ENCODE results near the gene RND3.
A peak's percentile ranks its signal among the peaks of the same experiment; 100 is the strongest.

RND3 gene, protein sequence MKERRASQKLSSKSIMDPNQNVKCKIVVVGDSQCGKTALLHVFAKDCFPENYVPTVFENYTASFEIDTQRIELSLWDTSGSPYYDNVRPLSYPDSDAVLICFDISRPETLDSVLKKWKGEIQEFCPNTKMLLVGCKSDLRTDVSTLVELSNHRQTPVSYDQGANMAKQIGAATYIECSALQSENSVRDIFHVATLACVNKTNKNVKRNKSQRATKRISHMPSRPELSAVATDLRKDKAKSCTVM

DNA sequence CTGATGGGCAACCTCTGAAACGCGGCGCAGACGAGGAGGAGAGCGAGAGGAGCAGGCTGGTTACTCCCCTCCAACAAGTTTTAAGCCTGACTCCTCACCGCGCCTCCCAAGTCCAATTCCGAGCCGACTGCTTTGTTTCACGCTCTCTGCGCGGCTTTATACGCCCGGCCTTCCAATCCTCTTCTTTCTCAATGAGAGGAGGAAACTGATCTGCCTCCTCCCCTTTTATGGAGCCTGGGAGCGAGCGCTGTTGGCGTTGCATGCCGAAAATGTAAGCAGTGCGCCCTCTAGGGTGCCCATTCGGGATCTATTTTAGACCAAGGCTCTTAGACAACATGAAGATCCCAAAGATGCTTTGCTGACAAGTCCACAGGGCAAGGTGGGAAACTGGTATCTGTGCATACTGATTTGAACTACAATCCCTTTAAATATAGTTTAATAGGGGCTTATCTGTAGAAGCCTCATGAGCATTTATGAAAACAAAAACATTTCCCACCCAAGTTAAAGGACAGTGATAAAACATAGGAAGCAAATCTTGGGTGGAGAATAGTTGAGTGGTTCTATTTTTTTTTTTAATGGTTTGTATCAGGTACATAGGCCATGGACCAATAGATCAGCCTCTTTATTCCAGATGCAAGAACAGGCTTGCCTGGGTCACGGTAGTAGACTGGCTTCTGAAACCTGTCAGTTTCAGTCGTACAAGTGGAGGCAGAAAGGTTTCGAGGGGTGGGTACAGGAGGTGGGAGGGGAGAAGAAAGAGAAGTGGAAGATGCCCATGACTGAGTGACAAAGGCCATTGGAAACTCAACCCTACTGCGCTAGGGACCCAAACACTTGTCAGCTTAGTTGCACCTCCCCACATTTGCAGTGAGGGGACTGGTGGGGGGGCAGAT lies at the start of gene RND3:
Gene RND3 (minus strand): TSS at position 131 of the 893 bp plus-strand sequence. CDS start 250 bp downstream, outside the sequence.
- peak; percentile 12 for DNase-seq

DNA sequence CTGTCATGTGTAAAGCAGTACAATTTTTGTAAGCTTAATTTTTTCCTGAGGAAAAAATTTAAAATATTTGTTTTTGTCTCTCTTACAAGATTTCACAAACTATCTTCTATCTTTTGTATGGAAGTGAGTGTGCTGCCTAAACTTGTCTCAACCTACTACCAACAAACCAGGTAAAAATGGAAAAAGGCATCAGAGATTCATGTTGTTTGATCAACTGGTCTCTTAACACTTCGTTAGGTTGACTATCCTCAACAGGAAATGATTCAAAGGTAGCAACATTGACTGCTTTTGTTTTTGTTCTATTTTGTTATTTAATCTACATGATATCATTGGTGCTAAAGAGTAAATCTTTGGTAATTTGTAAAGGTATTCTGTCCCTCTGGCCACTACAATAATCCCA lies 47.7 kb upstream of the RND3 start:
- DNase-seq, result no peak

DNA sequence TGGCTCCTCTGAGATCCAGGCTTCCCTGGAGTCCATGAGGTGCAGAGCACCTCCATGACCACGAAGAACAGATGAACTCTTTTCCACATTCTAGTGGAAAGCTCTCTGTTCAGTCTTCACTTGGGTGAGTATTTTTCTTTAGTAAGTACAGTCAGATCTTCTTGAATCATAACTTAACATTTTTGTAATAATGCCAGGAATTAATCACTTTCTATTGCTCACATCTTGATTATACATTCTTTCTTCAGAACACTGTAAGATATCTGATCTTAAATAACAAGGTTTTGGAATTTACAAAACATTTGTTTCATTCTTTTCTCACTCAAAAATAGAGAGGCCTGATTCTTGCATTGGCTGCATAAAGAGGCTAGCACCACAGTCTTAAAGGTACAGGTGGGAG lies 45.4 kb upstream of the RND3 start:
- no peak for DNase-seq

DNA sequence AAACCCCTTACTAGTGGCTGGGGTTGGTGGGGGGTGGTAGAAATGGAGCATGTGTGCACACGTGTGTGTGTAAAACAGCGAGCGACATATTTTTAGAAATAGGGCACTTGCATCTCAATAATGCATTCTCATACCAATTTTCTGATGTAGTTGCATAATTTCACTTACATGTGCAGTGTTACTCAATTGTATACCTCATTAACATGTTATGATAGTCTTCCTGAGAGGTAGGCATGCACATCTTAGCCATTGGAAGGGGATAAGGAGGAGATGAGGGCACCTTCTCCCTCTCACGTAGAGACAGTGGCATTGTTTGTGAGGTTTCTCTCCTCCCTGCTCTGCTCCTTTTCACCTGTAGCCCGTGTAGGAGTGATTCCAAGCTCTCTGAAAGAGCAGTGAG lies 44.6 kb upstream of the RND3 start:
- DNase-seq, result no peak

DNA sequence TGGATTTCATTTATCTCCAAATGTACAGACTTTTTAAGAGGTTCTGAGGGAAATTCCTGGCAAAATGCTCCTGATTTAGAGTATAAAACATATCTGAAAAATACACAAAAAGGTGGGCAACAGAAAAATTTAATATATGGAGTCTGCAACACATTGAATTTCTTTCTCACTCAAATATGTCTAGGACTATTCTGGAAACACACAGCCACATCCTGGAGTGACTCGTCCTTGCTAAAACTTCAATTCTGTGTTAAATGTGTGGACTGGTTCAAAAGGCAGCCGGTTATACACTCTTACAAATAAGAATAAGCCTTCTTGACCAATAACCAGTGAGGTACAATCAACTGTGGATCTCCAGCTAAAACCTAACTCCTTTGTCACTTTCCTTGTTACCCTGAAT lies 44.1 kb upstream of the RND3 start:
- no peak for DNase-seq

DNA sequence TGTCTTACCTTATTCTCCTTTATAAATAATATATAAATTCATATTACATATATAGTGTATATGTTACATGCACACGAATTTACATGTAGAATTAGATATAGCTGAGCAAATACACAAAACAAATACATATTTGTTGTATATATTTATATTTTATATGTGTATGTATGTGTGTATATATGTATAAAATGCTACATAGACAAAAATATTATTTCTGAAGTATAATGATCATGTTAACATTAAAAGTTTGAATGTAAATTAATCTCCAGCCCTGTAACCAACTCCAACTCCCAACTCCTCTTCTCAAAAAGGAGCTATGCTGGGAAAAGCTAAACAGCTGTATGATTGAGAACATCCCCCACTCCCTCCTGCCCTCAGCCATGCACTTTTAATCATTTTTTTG lies 42.7 kb upstream of the RND3 start:
- DNase-seq, result no peak

DNA sequence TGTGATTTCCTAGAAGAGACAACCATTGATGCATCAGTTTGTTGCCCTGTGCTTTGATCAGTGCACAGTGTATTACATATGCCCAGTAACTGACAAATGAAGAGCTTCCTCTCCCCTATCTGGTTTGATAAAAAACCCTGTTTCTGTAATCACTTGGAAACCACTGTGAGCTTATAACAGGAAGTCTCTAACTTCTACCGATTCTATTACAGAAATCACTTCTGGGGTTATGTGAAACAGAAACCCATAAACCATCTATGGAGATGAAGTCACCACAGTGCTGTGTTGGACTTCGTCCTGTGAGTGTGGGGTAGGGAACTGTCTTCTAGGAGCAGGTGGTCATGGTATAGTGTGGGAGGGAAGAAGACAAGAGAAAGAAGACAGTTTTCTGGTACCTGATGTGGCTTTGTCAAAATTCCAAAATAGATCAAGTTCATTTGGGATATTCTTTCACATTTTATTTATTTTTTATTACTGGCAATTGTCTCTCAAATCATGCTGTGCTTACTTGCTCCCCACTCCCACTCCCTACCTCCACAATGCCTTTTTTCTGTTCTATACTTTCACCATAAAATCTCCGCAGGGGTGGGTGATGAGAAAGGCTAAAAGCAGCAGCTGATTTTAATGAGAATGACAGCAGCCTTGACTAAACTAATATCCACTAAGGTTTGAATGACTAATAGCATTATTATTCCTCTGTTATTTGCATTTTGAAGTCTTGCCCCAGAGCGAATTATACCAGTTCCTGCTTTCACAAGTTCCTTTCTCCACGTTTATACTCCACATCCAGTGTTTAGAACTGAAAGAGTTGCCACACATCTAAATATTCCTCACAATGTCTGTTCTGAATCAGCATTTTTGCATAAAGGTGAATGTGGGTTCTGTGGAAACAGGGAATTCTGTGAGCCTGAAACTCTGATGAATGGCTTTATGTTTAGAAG lies 41.7 kb upstream of the RND3 start:
- no peak for DNase-seq

DNA sequence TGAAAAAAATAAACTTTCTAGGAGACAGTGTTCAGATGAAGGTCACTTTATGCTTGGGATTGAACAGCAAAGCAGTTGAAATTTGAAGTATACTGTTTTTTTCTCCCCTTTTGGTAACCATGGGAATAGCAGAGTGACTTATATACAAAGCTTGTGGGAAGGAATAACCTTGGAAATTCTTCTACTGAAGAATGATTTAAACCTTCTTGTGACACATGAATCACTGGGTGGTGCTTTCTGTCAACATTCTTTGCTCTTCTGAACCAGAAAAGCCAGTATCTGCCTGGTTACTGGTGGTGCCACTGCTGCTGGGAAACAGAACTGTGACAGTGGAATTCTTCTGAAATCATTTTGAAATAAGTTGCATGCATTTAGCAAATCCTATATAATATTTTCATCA lies 39.4 kb upstream of the RND3 start:
- DNase-seq, result no peak

DNA sequence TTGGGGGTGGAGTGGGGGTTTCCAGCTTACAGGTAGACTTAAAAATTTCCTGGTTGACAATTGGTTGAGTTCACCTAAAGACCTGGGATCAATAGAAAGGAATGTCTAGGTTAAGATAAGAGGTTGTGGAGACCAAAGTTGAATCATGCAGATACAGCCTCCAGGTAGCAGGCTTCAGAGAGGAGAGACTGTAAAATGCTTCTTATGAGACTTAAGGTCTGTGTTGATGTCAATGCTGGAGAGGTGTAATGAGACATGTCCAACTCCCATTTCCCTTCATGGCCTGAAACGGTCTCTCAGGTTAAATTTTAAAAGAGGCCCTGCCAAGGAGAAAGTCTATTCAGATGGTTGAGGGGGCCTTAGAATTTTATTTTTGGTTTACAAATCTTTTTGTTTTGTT lies 38.5 kb upstream of the RND3 start:
- no peak for DNase-seq

DNA sequence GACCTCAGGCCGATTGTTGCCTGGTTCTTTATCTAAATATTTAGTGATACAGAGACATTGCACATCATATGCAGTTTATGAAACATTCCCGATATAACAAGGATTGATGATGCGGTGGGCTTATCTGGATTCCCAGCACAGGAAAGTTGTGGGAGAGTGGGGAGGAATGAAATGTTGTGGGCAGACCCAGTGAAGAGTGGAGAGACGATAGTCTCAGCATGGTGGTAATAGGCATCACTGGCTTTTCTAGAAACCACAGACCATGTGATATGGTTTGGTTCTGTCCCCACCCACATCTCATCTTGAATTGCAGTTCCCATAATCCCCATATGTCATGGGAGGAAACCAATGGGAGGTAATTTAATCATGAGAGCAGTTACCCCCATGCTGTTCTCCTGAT lies 34.8 kb upstream of the RND3 start:
- no peak for DNase-seq

DNA sequence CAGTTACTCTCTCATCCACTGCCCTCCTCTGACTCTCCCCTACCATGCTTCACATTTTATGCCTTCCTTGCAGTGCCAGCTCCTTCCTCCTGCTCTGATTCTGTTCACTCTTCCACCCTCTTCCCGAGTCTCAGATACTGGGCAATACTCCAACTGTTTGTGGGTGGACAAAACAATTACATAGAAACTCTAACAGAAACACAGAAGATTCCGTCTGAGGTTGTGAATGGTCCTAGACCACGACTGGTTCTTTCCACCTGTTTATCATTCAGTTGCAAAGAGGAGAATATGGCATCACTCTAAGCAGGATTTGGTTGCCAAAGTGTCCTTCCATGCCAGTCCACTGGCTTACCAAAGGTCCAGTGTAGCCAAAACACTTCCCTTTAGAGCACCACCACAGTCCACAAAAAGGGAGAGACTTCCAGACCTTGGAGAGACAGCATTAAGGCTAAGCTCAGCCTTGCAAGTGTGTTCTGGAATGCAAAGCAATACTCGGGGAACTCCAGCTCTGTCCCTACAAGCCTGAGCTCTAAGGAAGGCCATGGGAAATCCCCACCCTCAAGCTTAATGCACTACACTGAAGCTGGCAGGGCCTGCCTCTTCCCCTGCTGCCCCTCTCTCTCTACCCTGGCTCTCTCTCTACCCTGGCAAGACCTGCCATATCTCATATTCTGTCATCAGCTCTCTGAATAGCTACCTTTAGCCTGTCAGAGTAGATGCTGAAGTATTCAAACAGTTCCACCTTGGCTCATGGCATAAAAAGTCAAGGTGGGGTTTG lies 33.6 kb upstream of the RND3 start:
- no peak for DNase-seq

DNA sequence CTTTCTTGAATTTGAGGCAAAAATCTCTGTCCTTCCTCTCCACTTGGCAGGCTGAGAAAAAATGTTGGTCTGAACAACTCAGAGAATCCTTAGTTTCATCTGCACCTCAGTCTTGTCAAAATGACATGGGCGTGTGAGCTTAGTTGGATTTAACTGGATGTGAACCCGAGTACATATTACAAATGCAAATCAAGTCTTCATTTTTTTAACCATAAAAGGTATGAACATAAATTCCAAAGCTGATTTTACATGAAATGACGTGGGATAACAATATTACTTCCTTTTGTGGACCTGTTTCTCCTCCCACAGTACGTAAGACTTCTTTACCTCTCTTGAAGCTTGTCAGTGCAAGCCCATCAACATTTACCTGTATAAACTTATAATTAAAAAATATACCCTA lies 32.6 kb upstream of the RND3 start:
- no peak for DNase-seq

DNA sequence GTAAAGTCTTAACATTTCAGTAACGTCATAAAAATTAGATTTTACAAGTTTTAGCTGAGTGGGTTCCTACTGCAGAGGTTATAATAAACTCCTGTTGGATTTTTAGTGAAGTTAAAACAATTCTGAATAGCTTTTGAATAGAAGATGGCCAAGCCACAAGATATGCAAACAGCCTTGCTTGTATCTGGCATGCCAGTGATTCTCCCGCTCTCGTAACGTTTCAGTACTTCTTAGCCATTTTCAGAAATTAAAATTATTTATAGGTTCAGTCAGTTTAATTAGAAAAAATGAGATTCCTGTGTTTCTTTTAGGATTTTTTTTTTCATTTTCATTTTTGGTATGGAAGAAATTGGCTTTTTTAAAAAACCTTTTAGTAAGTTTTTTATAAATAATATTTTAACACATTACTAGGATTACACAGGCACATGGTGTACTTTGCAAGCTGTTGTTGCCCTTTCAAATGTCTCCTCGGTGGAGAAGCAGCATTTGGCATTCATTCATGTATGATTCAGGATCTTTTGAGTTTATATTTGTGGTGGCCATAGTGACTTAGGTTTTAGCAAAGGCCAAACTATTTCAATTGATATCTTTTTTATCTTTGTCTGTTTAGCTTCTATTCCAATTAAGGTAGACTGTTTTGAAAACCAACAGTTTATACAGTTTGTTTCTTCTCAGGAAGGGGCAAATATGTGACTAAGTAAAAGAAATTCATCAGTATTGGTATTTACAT lies 30.6 kb upstream of the RND3 start:
- DNase-seq, result no peak

DNA sequence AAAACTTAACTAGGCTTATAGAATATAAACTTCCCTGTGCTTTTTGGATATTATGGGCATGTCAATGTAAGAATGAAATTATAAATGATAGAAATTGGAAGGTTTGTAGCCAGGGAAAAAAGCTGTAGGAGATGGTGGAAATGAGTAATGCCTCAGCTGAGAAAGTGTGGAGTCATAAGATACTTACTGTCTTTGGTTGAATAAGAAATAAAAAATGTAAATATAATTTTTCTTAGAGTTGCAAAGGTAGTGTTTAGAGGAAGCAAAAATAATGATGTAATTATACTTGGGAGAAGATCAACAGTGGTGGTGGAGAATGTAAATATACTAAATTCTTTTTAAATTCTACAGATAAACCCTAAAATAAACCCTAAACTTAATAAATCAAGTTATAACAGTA lies 26.2 kb upstream of the RND3 start:
- DNase-seq, result no peak

DNA sequence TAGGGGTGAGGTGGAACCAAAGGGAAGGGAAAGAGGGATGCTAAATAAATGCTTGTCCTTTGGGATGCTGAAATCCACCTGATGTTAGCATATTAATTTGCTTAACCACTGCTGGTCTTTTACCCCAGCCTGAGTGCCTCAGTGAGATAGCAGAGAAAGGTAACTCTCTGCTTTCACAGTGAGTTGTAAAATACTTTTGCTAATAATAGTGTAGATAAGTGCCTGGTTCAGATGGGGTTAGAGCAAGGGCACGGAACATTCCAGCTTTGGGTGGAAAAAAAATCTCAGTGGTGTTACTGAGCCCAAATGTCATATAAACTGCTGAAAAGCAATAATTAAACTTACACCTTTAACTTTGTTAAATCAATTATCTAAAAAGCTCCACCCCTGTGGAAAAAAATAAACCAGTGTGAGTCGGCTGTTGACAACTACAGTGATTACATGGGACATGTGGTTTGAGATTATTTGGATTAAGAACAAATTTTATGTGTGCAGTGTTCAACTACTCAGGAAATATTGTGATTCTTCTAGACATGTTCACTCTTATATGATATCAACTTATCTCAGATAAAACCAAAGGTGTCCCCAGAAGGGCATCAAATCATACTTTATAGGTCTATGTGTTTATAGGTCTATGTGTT lies 21.1 kb upstream of the RND3 start:
- DNase-seq, result no peak

DNA sequence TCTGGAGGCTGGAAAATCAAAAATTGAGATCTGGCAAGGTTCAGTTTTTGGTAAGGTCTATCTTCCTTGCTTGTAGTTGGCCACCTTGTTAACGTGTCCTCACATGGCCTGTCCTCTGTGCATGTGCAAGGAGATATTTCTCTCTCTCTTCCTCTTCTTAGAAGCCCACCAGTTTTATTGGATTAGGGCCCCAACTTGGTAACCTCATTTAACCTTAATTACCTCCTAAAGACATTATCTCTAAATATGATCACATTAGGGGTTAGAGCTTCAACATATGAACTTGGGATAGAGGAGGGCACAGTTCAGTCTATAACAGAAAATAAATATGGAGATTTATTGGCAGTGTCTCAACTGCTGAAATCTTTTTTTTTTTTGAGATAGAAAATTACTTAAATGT lies 19.6 kb upstream of the RND3 start:
- DNase-seq, result no peak

DNA sequence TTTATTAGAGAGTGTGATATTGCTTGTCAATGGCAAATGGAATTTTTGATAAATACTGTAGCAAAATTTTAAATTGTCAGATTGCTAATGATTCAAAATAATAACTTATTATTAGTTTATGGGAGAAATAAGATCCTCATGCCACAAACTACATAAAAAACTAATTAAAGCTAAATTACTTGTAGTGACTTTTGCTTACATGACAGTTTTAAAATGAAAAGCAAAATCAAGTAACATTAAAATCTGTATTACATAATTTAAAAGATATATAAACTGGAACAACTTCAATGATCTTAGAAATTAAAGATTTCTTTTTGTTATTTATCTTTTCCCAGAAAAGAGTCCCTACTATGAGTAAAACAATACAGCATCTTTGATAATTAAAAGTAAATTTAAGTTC lies 17.7 kb upstream of the RND3 start:
- DNase-seq, result no peak

DNA sequence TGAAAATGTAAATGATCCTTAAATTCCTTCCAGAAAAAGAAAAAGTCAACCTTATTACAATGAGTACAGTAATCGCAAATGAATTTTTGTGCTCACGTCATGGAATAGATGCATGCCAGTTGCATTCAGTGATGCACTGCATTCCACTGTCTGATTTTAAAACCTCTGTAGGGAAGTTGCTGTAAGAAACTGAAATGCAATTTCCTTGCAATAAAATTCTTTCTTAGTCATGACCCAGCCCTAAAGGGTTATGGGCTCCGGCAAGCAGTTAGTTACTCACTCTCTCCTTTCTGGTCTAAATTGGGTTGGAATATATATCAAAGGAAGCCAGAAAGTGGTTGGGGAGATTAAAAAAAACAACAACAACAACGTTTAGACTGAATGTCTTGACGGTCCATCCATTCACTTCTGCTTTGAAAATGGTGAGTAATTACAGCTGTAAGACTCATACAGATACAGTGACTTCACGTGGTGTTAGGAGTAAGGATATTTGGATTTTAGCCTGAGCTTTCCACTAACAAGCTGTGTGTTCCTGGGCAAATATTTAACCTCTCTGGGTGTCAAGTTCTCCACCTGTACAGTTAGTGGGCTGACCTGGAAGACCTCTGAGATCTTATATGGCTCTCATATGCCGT lies 8.6 kb upstream of the RND3 start:
- DNase-seq, result no peak

DNA sequence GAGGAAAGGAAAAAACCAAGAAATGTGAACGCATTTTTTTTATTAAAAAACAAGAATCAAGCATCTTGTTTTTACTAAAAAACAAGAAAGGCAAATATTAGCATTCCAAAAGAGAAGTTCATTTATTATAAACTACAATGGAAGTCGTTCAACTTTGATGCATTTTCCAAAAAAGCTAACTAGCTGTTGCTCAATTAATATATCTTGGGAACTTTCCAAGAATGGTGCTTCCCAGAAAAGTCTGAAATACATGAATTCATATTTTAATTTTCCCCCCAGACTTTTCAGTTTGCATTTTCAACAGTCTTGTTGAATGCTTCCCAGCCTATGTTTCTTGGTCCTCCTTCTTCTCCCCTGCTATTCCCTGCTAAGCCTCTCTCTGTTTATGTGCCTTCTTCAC lies 7.5 kb upstream of the RND3 start:
- DNase-seq, result no peak

DNA sequence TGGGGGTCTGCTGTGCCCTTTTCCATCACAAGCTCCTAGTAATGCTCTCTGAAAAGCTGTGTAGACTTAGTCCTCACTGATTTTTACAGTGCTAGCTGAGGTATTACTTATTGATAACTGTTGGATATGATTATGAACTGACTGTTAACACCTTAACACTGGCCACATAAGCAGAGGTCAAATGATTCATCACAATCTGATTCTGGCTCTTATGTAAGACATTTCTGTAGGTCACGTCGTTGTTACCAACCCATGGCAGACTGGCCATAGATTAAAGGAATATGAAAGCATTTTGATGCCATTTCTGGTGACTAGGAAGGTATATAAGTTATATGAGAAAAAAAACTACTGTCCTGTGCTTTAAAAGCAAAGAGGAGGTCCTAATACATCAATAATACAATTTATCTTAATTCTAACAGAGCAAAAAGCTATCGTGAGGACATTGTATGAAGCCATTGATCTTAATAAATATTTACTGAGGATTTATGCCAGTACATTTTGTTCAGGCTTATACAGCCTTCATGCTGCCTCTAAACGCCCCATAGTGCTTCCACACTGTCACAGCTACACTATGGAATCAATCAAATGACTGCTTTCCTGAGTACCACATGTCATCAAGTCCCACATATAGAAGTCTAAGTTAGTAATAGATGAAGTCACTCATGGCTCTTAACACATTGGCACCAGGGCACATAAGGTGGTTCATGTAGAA lies 6.9 kb upstream of the RND3 start:
- DNase-seq, result no peak
